H1 (cell line): Measurements from ENCODE around the gene PNISR. TPM values are rescaled to one million over a fixed set of nuclear protein-coding genes. Genes with fewer than 3 reads are reported as not detected.

Experiments used
- ATF3 ChIP-seq: IDR thresholded peaks from 2 replicates; pipeline ENCODE4 v1.6.1; 2011; ENCODE audit warnings: low read depth, mild to moderate bottlenecking, low read length; ENCODE audit not compliant: insufficient read depth
- HDAC2 ChIP-seq, 2 experiments: fragments of 300-600 bp in 1 of 2; sonication (generic) in 1 of 2; IDR thresholded peaks; 2 replicates each; pipeline ENCODE4 v1.6.1; 2011 to 2012; ENCODE audit warnings: low read depth in 2 of 2, low read length in 2 of 2, mild to moderate bottlenecking in 2 of 2, moderate library complexity in 2 of 2, borderline replicate concordance in 1 of 2, inconsistent platforms in 1 of 2
- JUND ChIP-seq: IDR thresholded peaks from 2 replicates; pipeline ENCODE4 v1.6.1; 2011; ENCODE audit warnings: mild to moderate bottlenecking, improper control_type of control experiment, low read length
- TAF7 ChIP-seq: optimal IDR thresholded peaks from 2 replicates; pipeline ENCODE3; 2011; ENCODE audit warnings: low read depth, mild to moderate bottlenecking, inconsistent platforms, low read length, moderate library complexity, borderline replicate concordance
- polyA plus RNA-seq, 7 experiments: library from polyadenylated mRNA; depleted of rRNA in 3 of 7; stranded (reverse) in 5 of 7; unstranded in 2 of 7; fragments of >200 nt in 5 of 7; fragments of 200-250 nt in 2 of 7; gene quantifications; 1 replicate in 5 of 7; 2 replicates in 1 of 7; 4 replicates in 1 of 7; pipeline versions ENCODE4 v1.2.1 to v1.2.3, GENCODE V29; 2011 to 2013; ENCODE audit warnings: missing spikeins in 2 of 7, mixed read lengths in 2 of 7
- total RNA-seq: library from RNA; stranded (reverse); fragmentation: NEBNext Ultra II Directional; extraction: Animal tissue kit (Norgen Biotek cat#: 25700); gene quantifications from 2 replicates; pipeline ENCODE4 v1.2.1, GENCODE V29; 2021

Gene PNISR
- total and polyA plus RNA-seq, 2 of the 8 experiments (the other 6 are each of a cell fraction or from before 2014, with no cell fraction given): 41.1 to 134 TPM

- TF ChIP-seq ATF3 (no peak), HDAC2 (IDR thresholded peaks at IDR 0.05; ENCODE audit: borderline replicate concordance in 1 of 2, low read depth in 2 of 2, low read length in 2 of 2) (no peak), JUND (no peak), TAF7 (no peak)
- TF ChIP-seq, all 59 proteins: peak for 0
These were observed 74.5 kb downstream of the PNISR start (continued) for GRCh38 chr6:99350573-99350972.
